Measurements from ENCODE around the gene GJA10.
"Not testable (repeated sequence)": the region's sequence is repeated elsewhere in the genome, so short reads cannot be mapped to it uniquely, and the experiment has no call there.

The GJA10 gene

GRCh38 chr6:89894169-89894568, at the start of gene GJA10:
Gene GJA10, plus strand, starts transcription at chr6:89894469. Its CDS starts 0 bp downstream, at chr6:89894469.
- TF ChIP-seq CTCF (IDR thresholded peaks at IDR 0.05; ENCODE audit: low read depth, low read length, missing control alignments): no peak
- DNase-seq (ENCODE audit: low read depth): no peak

DNA sequence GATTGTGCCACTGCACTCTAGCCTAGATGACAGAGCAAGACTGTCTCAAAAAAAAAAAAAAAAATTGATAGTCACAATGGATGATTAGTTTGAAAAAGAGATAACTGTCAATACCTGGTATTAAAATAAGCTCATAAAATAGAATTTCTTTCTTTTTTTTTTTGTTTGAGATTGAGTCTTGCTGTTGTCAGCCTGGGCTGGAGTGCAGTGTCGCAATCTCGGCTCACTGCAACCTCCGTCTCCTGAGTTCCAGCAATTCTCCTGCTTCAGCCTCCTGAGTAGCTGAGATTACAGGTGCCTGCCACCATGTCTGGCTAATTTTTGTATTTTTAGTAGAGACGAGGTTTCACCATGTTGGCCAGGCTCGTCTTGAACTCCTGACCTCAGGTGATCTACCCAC, 46.8 kb upstream of the GJA10 start:
- not testable (repeated sequence) for H3K4me3 ChIP-seq (ENCODE audit: low read depth, low read length); DNase-seq (ENCODE audit: low read depth)

More at GRCh38 chr6:89894169-89894568, at the start of gene GJA10:
- no peak within 1 kb of the TSS for H3K4me3 ChIP-seq (ENCODE audit: low read depth, low read length)

GRCh38 chr6:89853068-89853467, 41.2 kb upstream of the GJA10 start:
- H3K4me3 ChIP-seq (ENCODE audit: low read depth, low read length): no peak overlapping the region
- DNase-seq (ENCODE audit: low read depth): no peak
- TF ChIP-seq CTCF (IDR thresholded peaks at IDR 0.05; ENCODE audit: low read depth, low read length, missing control alignments): no peak

DNA sequence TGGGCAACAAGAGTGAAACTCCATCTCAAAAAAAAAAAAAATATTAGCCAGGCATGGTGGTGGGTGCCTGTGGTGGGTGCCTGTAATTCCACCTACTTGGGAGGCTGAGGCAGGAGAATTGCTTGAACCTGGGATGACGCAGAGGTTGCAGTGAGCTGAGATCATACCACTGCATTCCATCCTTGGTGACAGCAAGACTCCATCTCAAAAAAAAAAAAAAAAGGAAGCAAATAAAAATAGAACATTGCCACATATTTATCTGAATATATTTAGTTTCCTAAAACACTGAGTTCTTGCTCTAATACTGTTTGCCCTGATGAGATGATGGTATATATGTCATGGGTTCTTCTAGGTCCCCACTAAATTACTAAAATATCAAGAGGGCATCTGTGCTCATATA, 36.2 kb upstream of the GJA10 start:
- DNase-seq (ENCODE audit: low read depth): no peak
- no peak for TF ChIP-seq CTCF (IDR thresholded peaks at IDR 0.05; ENCODE audit: low read depth, low read length, missing control alignments)
- no peak overlapping the region for H3K4me3 ChIP-seq (ENCODE audit: low read depth, low read length)

GRCh38 chr6:89859744-89860143, 34.5 kb upstream of the GJA10 start:
- TF ChIP-seq CTCF (IDR thresholded peaks at IDR 0.05; ENCODE audit: low read depth, low read length, missing control alignments): no peak
- H3K4me3 ChIP-seq (ENCODE audit: low read depth, low read length): no peak overlapping the region
- peak; percentile 43 for DNase-seq (ENCODE audit: low read depth)

DNA sequence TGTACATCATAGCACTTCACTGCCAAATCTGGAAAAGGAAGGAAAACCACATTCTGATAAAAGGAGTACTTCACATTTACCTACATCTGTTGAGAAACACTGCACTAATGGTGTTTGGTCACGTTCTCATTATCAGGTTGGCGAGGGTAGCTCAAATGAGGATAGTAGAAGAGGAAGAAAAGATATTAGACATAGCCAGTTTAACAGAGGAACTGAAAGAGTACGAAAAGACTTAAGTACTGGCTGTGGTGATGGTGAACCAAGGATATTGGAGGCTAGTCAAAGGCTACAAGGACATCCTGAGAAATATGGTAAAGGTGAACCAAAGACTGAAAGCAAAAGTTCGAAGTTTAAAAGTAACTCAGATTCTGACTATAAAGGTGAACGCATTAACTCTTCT, 32.0 kb upstream of the GJA10 start:
- DNase-seq (ENCODE audit: low read depth): peak; percentile 45
- TF ChIP-seq CTCF (IDR thresholded peaks at IDR 0.05; ENCODE audit: low read depth, low read length, missing control alignments): no peak
- no peak overlapping the region for H3K4me3 ChIP-seq (ENCODE audit: low read depth, low read length)

DNA sequence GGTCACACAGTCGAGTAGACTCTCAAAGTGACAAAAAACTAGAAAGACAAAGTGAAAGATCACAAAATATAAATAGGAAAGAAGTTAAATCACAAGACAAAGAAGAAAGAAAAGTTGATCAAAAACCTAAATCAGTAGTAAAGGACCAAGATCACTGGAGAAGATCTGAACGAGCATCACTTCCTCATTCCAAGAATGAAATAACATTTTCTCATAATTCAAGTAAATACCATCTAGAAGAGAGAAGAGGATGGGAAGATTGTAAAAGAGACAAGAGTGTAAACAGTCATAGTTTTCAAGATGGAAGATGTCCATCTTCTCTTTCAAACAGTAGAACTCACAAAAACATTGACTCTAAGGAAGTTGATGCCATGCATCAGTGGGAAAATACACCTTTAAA, 31.6 kb upstream of the GJA10 start:
- TF ChIP-seq CTCF (IDR thresholded peaks at IDR 0.05; ENCODE audit: low read depth, low read length, missing control alignments): no peak
- no peak for DNase-seq (ENCODE audit: low read depth)
- H3K4me3 ChIP-seq (ENCODE audit: low read depth, low read length): no peak overlapping the region
